Hepatocyte (in vitro differentiated cells): ENCODE data around the gene TNFSF12. TPM values are rescaled to one million over a fixed set of nuclear protein-coding genes. Genes with fewer than 3 reads are reported as not detected.

Source experiments
- DNase-seq: peaks from one replicate; pipeline ENCODE4 v3.0.0-alpha.2; 2016; ENCODE audit warnings: low spot score
- H2AFZ ChIP-seq: fragments of 200-600 bp; sonication (generic); 2 replicates; pipeline ENCODE4 v1.6.0; 2016; ENCODE audit warnings: antibody characterized with exemption, mild to moderate bottlenecking
- H3K27ac ChIP-seq: fragments of 200-600 bp; sonication (generic); 2 replicates; pipeline ENCODE4 v1.5.1; 2016; ENCODE audit warnings: mild to moderate bottlenecking
- H3K27me3 ChIP-seq: fragments of 200-600 bp; sonication (generic); 2 replicates; pipeline ENCODE4 v1.6.1; 2016
- H3K36me3 ChIP-seq: fragments of 200-600 bp; sonication (generic); replicated peaks from 2 replicates; pipeline ENCODE4 v1.5.1; 2016; ENCODE audit warnings: low read depth; ENCODE audit not compliant: insufficient read depth
- H3K4me1 ChIP-seq: fragments of 200-600 bp; sonication (generic); 2 replicates; pipeline ENCODE4 v1.5.1; 2016; ENCODE audit warnings: mild to moderate bottlenecking, moderate library complexity; ENCODE audit not compliant: insufficient read depth
- H3K4me2 ChIP-seq: fragments of 200-600 bp; sonication (generic); 2 replicates; pipeline ENCODE4 v1.6.0; 2016
- H3K4me3 ChIP-seq: fragments of 200-600 bp; sonication (generic); 2 replicates; pipeline ENCODE4 v1.5.1; 2016; ENCODE audit warnings: mild to moderate bottlenecking
- H3K79me2 ChIP-seq: fragments of 200-600 bp; sonication (generic); 2 replicates; pipeline ENCODE4 v1.6.0; 2017; ENCODE audit warnings: mild to moderate bottlenecking
- H3K9me2 ChIP-seq: fragments of 200-600 bp; sonication (generic); replicated peaks from 2 replicates; pipeline ENCODE4 v1.6.0; 2017; ENCODE audit warnings: mild to moderate bottlenecking; ENCODE audit not compliant: insufficient read depth
- H3K9me3 ChIP-seq: fragments of 200-600 bp; sonication (generic); 2 replicates; pipeline ENCODE4 v1.5.1; 2016; ENCODE audit warnings: low read depth, mild to moderate bottlenecking
- H4K20me1 ChIP-seq: fragments of 200-600 bp; sonication (generic); 2 replicates; pipeline ENCODE4 v1.6.0; 2016; ENCODE audit warnings: mild to moderate bottlenecking; ENCODE audit not compliant: insufficient read depth, poor library complexity, severe bottlenecking
- CTCF ChIP-seq: fragments of 200-600 bp; sonication (generic); IDR thresholded peaks from 2 replicates; pipeline ENCODE4 v1.5.1; 2016; ENCODE audit warnings: antibody characterized with exemption, mild to moderate bottlenecking; ENCODE audit not compliant: poor library complexity
- EZH2 ChIP-seq: fragments of 200-600 bp; sonication (generic); IDR thresholded peaks from 2 replicates; pipeline ENCODE4 v1.6.1; 2016; ENCODE audit warnings: antibody characterized with exemption, mild to moderate bottlenecking, borderline replicate concordance
- EZH2phosphoT487 ChIP-seq: fragments of 200-600 bp; sonication (generic); IDR thresholded peaks from one replicate; pipeline ENCODE4 v1.6.1; 2018; ENCODE audit warnings: antibody characterized with exemption, mild to moderate bottlenecking, low read depth, moderate library complexity; ENCODE audit not compliant: unreplicated experiment, severe bottlenecking
- WGBS: methylation state at CpG from one replicate; pipeline ENCODE4 v1.1.6; 2016; ENCODE audit warnings: low lambda C conversion rate; ENCODE audit errors: missing lambda C conversion rate; 5-methylcytosine and 5-hydroxymethylcytosine counted together
- polyA plus RNA-seq: library from polyadenylated mRNA; unstranded; fragments of >200 nt; fragmentation: Nextera tagmentation; extraction: Ambion mirVana; gene quantifications from 2 replicates; pipeline ENCODE4 v1.2.1, GENCODE V29; 2016
- total RNA-seq: library from RNA; depleted of rRNA; stranded (reverse); fragments of >200 nt; gene quantifications from 2 replicates; pipeline ENCODE4 v1.2.3, GENCODE V29; 2014

Gene TNFSF12
- total and polyA plus RNA-seq, 2 experiments from 2014 or later = 4.5 to 8.0 TPM

- Histone ChIP-seq H2AFZ (no peak overlapping the region), H3K9me2 (no peaks in the 10 kb centered on the region), H3K4me2 (no peak overlapping the region), H3K9me3 (no peaks in the 10 kb centered on the region), H4K20me1 (no peaks in the 10 kb centered on the region), H3K4me3 (no peak overlapping the region), H3K79me2 (no peaks in the 10 kb centered on the region), H3K27me3 (no peaks in the 10 kb centered on the region), H3K4me1 (peaks cover 35% of the 10 kb centered on the region), H3K27ac (no peak overlapping the region), H3K36me3 (no peaks in the 10 kb centered on the region)
- 74% methylated on average over 10 of the region's 10 CpGs for WGBS
- DNase-seq = no peak
- no peak for TF ChIP-seq CTCF
- no peak for TF ChIP-seq EZH2
- TF ChIP-seq EZH2phosphoT487 = no peak
Measured at GRCh38 chr17:7555320-7555948, 6.6 kb downstream of the TNFSF12 start.

- DNase-seq = no peak
- Histone ChIP-seq H3K4me1 (peaks cover 31% of the 10 kb centered on the region), H3K27me3 (no peaks in the 10 kb centered on the region), H3K27ac (no peak overlapping the region), H3K4me2 (no peak overlapping the region), H3K79me2 (no peaks in the 10 kb centered on the region), H2AFZ (no peak overlapping the region), H3K9me3 (no peaks in the 10 kb centered on the region), H4K20me1 (no peaks in the 10 kb centered on the region), H3K9me2 (no peaks in the 10 kb centered on the region), H3K4me3 (no peak overlapping the region), H3K36me3 (no peaks in the 10 kb centered on the region)
- WGBS = 86% methylated on average over 11 of the region's 12 CpGs
- TF ChIP-seq EZH2phosphoT487 (no peak), CTCF (no peak), EZH2 (no peak)
Measured at GRCh38 chr17:7556627-7557026, 7.8 kb downstream of the TNFSF12 start.

- Histone ChIP-seq H4K20me1 (no peaks in the 10 kb centered on the region), H3K4me1 (peaks cover 31% of the 10 kb centered on the region), H3K9me2 (no peaks in the 10 kb centered on the region), H3K27ac (peak overlapping the region; percentile 92), H2AFZ (peak overlapping the region; percentile 76), H3K27me3 (no peaks in the 10 kb centered on the region), H3K9me3 (no peaks in the 10 kb centered on the region), H3K36me3 (no peaks in the 10 kb centered on the region), H3K4me3 (no peak overlapping the region), H3K79me2 (peaks cover 3% of the 10 kb centered on the region), H3K4me2 (peak overlapping the region; percentile 73)
- 80% methylated on average over 12 of the region's 19 CpGs for WGBS
- TF ChIP-seq EZH2phosphoT487 (no peak), EZH2 (no peak), CTCF (no peak)
- DNase-seq = no peak
Measured at GRCh38 chr17:7557147-7557764, 8.4 kb downstream of the TNFSF12 start.
